HEK293 (cell line): ENCODE data around the gene SAMD4B.

Experiments
- CTCF ChIA-PET: fragments of 350-600 bp; formaldehyde crosslinking; extraction: SDS; loops from one replicate; lab custom pipeline; 2021; ENCODE audit warnings: antibody characterized with exemption; lab: Yijun Ruan, JAX
- POLR2A ChIA-PET: fragments of 300-600 bp; formaldehyde crosslinking; extraction: SDS; loops from one replicate; lab custom pipeline; 2020; ENCODE audit warnings: antibody characterized with exemption, inconsistent platforms; lab: Yijun Ruan, JAX
- H3K27ac ChIP-seq: fragments of 200-500 bp; sonication (Bioruptor generic); 2 replicates; pipeline ENCODE4 v1.5.1; 2014; ENCODE audit warnings: low read depth, low read length, control low read depth, inconsistent platforms; ENCODE audit errors: extremely low read depth
- H3K36me3 ChIP-seq, 2 experiments: fragments of 200-500 bp in 1 of 2; sonication (Bioruptor generic) in 1 of 2; 1 replicate in 1 of 2; 2 replicates in 1 of 2; pipeline ENCODE4 v1.5.1; 2014 to 2017; ENCODE audit warnings: inconsistent platforms in 2 of 2, low read length in 2 of 2; ENCODE audit not compliant: control insufficient read depth in 2 of 2, insufficient read depth in 1 of 2
- H3K4me1 ChIP-seq: fragments of 200-500 bp; sonication (Bioruptor generic); 2 replicates; pipeline ENCODE4 v1.5.1; 2014; ENCODE audit warnings: mild to moderate bottlenecking, low read length, inconsistent platforms; ENCODE audit not compliant: control insufficient read depth, insufficient read depth
- H3K4me3 ChIP-seq: 2 replicates; pipeline ENCODE4 v1.5.1; 2011; ENCODE audit warnings: low read depth, mild to moderate bottlenecking, control low read depth, low read length, moderate library complexity
- H3K9me3 ChIP-seq: fragments of 200-500 bp; sonication (Bioruptor generic); 2 replicates; pipeline ENCODE4 v1.5.1; 2014; ENCODE audit warnings: low read depth, low read length, inconsistent platforms; ENCODE audit not compliant: control insufficient read depth, insufficient read depth
- BCL11B ChIP-seq: fragments of 450-650 bp; formaldehyde crosslinking; IDR thresholded peaks from 2 replicates; pipeline ENCODE4 v1.5.1; 2016; ENCODE audit warnings: low read depth, missing biosample characterization, missing genetic modification characterization
- HOXC10 ChIP-seq: sonication (generic); formaldehyde crosslinking; IDR thresholded peaks from 2 replicates; pipeline ENCODE4 v1.8.1; 2023; ENCODE audit warnings: mild to moderate bottlenecking, missing genetic modification reagents
- KLF9 ChIP-seq: fragments of 450-650 bp; formaldehyde crosslinking; IDR thresholded peaks from 2 replicates; pipeline ENCODE4 v1.5.1; 2016; ENCODE audit warnings: missing biosample characterization, missing genetic modification characterization, low read depth
- PRDM2 ChIP-seq: fragments of 450-650 bp; formaldehyde crosslinking; IDR thresholded peaks from 2 replicates; pipeline ENCODE4 v1.5.1; 2016; ENCODE audit warnings: missing biosample characterization, missing genetic modification characterization, borderline replicate concordance
- PRDM4 ChIP-seq: fragments of 450-650 bp; formaldehyde crosslinking; IDR thresholded peaks from 2 replicates; pipeline ENCODE4 v1.5.1; 2017; ENCODE audit warnings: missing biosample characterization, missing genetic modification characterization
- SCRT1 ChIP-seq: fragments of 450-650 bp; formaldehyde crosslinking; IDR thresholded peaks from 2 replicates; pipeline ENCODE4 v1.5.1; 2016; ENCODE audit warnings: missing biosample characterization, missing genetic modification characterization, borderline replicate concordance
- TRIM28 ChIP-seq: IDR thresholded peaks from 2 replicates; pipeline ENCODE4 v1.6.1; 2011; ENCODE audit warnings: low read length, control low read depth, borderline replicate concordance
- ZBTB10 ChIP-seq: fragments of 450-650 bp; formaldehyde crosslinking; IDR thresholded peaks from 2 replicates; pipeline ENCODE4 v1.5.1; 2016; ENCODE audit warnings: missing biosample characterization, missing genetic modification characterization
- ZBTB20 ChIP-seq: fragments of 450-650 bp; formaldehyde crosslinking; IDR thresholded peaks from 2 replicates; pipeline ENCODE4 v1.5.1; 2016; ENCODE audit warnings: missing biosample characterization, missing genetic modification characterization
- ZBTB48 ChIP-seq: fragments of 450-650 bp; formaldehyde crosslinking; IDR thresholded peaks from 2 replicates; pipeline ENCODE4 v1.5.1; 2016; ENCODE audit warnings: missing biosample characterization, missing genetic modification characterization
- ZEB2 ChIP-seq: fragments of 450-650 bp; formaldehyde crosslinking; IDR thresholded peaks from 2 replicates; pipeline ENCODE4 v1.5.1; 2016; ENCODE audit warnings: missing biosample characterization, missing genetic modification characterization
- ZFP37 ChIP-seq: fragments of 450-650 bp; formaldehyde crosslinking; IDR thresholded peaks from 2 replicates; pipeline ENCODE4 v1.5.1; 2016; ENCODE audit warnings: missing biosample characterization, missing genetic modification characterization
- ZNF114 ChIP-seq: fragments of 450-650 bp; formaldehyde crosslinking; IDR thresholded peaks from 2 replicates; pipeline ENCODE4 v1.5.0; 2017; ENCODE audit warnings: missing biosample characterization, missing genetic modification characterization
- ZNF140 ChIP-seq: fragments of 450-650 bp; formaldehyde crosslinking; IDR thresholded peaks from 2 replicates; pipeline ENCODE4 v1.5.1; 2016; ENCODE audit warnings: missing biosample characterization, missing genetic modification characterization
- ZNF248 ChIP-seq: fragments of 450-650 bp; formaldehyde crosslinking; IDR thresholded peaks from 2 replicates; pipeline ENCODE4 v1.5.1; 2017; ENCODE audit warnings: missing biosample characterization, missing genetic modification characterization
- ZNF280D ChIP-seq: fragments of 450-650 bp; formaldehyde crosslinking; IDR thresholded peaks from 2 replicates; pipeline ENCODE4 v1.5.1; 2016; ENCODE audit warnings: missing biosample characterization, missing genetic modification characterization
- ZNF423 ChIP-seq: fragments of 450-650 bp; formaldehyde crosslinking; IDR thresholded peaks from 2 replicates; pipeline ENCODE4 v1.5.1; 2016; ENCODE audit warnings: missing biosample characterization, missing genetic modification characterization
- ZSCAN4 ChIP-seq: fragments of 450-650 bp; formaldehyde crosslinking; IDR thresholded peaks from 2 replicates; pipeline ENCODE4 v1.5.1; 2017; ENCODE audit warnings: missing biosample characterization, missing genetic modification characterization

SAMD4B gene

GRCh38 chr19:39355253-39355652 is 13.0 kb downstream of the SAMD4B start:
- Histone ChIP-seq H3K4me3 (no peak overlapping the region), H3K36me3 (peaks cover 88 to 97% of the 10 kb centered on the region in 2 experiments), H3K27ac (no peak overlapping the region)
- no peak for TF ChIP-seq ZEB2 (tag by site-specific recombination)
- no peak for TF ChIP-seq ZNF423 (tag by site-specific recombination)
- no peak for TF ChIP-seq HOXC10 (CRISPR knock-in tag)
- no peak for TF ChIP-seq SCRT1 (tag by site-specific recombination)
- TF ChIP-seq KLF9 (tag by site-specific recombination): no peak
- TF ChIP-seq ZNF248 (tag by site-specific recombination): no peak
- TF ChIP-seq, all 188 proteins: peak for 0
- POLR2A ChIA-PET: interaction anchor here (0.6 to 1.7 kb wide), 6 partner anchors 13 to 255 kb away, joined by 3 to 7 read pairs (median 5); partner anchors contain the start of genes MED29, PAF1, RPS16 and SAMD4B
- Histone ChIP-seq H3K9me3 (no peaks in the 10 kb centered on the region), H3K4me1 (peaks cover 2% of the 10 kb centered on the region; the same call in 1 of the 2 replicates)
- CTCF ChIA-PET: interaction anchor here (1.0 to 2.0 kb wide), 4 partner anchors 9 to 56 kb away, joined by 3 to 7 read pairs (median 4); no protein-coding TSS in a partner anchor

- Histone ChIP-seq H3K36me3 (peaks cover 95 to 96% of the 10 kb centered on the region in 2 experiments), H3K4me1 (peaks cover 1% of the 10 kb centered on the region; the same call in 1 of the 2 replicates), H3K4me3 (no peak overlapping the region), H3K27ac (no peak overlapping the region), H3K9me3 (no peaks in the 10 kb centered on the region)
- ChIA-PET CTCF (interaction anchor here (0.6 to 1.0 kb wide), 2 partner anchors 14 to 313 kb away, joined by 3 read pairs; no protein-coding TSS in a partner anchor), POLR2A (interaction anchor here (1.0 to 1.8 kb wide), 5 partner anchors 10 to 50 kb away, joined by 3 to 7 read pairs (median 5); partner anchors contain the start of genes MED29, PAF1, SAMD4B and ZFP36)
- TF ChIP-seq ZNF140 (tag by site-specific recombination): no peak
- no peak for TF ChIP-seq ZNF114 (tag by site-specific recombination)
- no peak for TF ChIP-seq TRIM28
- no peak for TF ChIP-seq ZBTB48 (tag by site-specific recombination)
- no peak for TF ChIP-seq PRDM2 (tag by site-specific recombination)
- no peak for TF ChIP-seq ZBTB20
- no peak for TF ChIP-seq BCL11B
- TF ChIP-seq PRDM4 (tag by site-specific recombination): no peak
- no peak for TF ChIP-seq ZBTB10 (tag by site-specific recombination)
- no peak for TF ChIP-seq ZNF280D
- TF ChIP-seq ZSCAN4: no peak
- TF ChIP-seq ZFP37: no peak
Observed at GRCh38 chr19:39356073-39356472, 13.9 kb downstream of the SAMD4B start.
